ENCODE data around the gene PTPRE. TPM values are rescaled to one million over a fixed set of nuclear protein-coding genes. Genes with fewer than 3 reads are reported as not detected.

Gene PTPRE
- total and polyA plus RNA-seq, 2 donors from 2014 or later = 1.1 to 25.7 TPM

GRCh38 chr10:127882801-127883459 is 24.0 kb upstream of the PTPRE start:
- Histone ChIP-seq H3K36me3 (ENCODE audit: control insufficient read depth in 2 of 3, insufficient read depth in 3 of 3, low read length in 3 of 3) (peaks cover 0 to 6% (median 0%) of the 10 kb centered on the region in 3 donors), H3K4me3 (ENCODE audit: low read length in 3 of 3) (no peak overlapping the region), H3K27ac (ENCODE audit: low read depth in 2 of 2, low read length in 2 of 2) (no peak overlapping the region), H3K9ac (ENCODE audit: low read length in 3 of 3) (no peak overlapping the region), H3K9me3 (ENCODE audit: control insufficient read depth in 2 of 3, insufficient read depth in 1 of 3, low read length in 3 of 3) (no peaks in the 10 kb centered on the region), H3K4me1 (ENCODE audit: control insufficient read depth in 2 of 3, insufficient read depth in 2 of 3, low read depth in 1 of 3, low read length in 3 of 3) (peaks cover 0 to 13% (median 6%) of the 10 kb centered on the region in 3 donors), H3K27me3 (ENCODE audit: control insufficient read depth, insufficient read depth, low read length) (no peaks in the 10 kb centered on the region)
- intact Hi-C loops (cut with DNase I) = no loop called here
- no peak for DNase-seq
- no peak for FAIRE-seq
- TF ChIP-seq, protein P1, sequence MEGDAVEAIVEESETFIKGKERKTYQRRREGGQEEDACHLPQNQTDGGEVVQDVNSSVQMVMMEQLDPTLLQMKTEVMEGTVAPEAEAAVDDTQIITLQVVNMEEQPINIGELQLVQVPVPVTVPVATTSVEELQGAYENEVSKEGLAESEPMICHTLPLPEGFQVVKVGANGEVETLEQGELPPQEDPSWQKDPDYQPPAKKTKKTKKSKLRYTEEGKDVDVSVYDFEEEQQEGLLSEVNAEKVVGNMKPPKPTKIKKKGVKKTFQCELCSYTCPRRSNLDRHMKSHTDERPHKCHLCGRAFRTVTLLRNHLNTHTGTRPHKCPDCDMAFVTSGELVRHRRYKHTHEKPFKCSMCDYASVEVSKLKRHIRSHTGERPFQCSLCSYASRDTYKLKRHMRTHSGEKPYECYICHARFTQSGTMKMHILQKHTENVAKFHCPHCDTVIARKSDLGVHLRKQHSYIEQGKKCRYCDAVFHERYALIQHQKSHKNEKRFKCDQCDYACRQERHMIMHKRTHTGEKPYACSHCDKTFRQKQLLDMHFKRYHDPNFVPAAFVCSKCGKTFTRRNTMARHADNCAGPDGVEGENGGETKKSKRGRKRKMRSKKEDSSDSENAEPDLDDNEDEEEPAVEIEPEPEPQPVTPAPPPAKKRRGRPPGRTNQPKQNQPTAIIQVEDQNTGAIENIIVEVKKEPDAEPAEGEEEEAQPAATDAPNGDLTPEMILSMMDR (IDR thresholded peaks at IDR 0.05; ENCODE audit: borderline replicate concordance, extremely low read depth, insufficient read depth) = no peak

DNA sequence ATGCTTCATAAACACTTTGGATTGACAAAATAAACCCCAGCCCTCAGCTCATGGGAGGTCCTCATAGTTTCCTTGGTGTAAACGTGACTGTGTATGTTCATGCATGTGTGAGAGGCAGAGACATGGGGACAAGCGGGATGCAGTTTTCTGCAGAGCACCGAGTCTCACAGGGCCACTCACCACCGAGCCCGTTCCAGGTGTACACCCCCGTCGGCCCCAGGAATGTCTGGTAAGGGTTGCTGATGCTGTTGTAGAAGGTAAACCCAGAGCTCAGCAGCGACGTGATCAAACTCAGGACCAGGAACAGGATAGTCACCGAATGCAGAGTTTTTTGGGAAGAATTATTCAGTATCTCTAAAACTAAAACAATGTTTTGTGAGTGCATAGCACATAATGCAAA is 23.4 kb upstream of the PTPRE start:
- H3K9ac ChIP-seq (ENCODE audit: low read length in 3 of 3) = no peak overlapping the region
- FAIRE-seq = no peak

DNA sequence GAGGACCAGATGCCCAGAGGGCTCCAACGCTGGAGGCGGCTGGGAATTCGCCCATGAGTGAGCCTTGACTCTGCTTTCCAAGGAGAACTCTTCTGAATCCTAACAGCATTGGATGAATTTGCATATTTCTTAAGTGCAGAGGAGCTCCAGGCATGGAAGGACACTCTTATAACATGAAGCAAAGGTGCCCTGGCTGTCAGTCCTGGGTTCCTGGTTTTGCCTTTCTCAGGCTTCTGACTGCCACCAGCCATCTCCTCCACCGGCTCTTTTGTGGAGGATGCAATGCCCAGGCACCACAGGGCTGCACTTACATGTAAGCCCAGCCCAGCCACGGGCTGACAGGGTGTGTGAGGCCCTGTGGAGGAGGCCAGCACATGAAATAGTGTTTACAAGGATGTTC is 22.4 kb upstream of the PTPRE start:
- H3K4me1 ChIP-seq (ENCODE audit: control insufficient read depth in 2 of 3, insufficient read depth in 2 of 3, low read depth in 1 of 3, low read length in 3 of 3) = peaks cover 0 to 13% (median 7%) of the 10 kb centered on the region in 3 donors
- peaks cover 0 to 6% (median 0%) of the 10 kb centered on the region in 3 donors for H3K36me3 ChIP-seq (ENCODE audit: control insufficient read depth in 2 of 3, insufficient read depth in 3 of 3, low read length in 3 of 3)

More for the DNA sequence above, 23.4 kb upstream of the PTPRE start:
- no peak overlapping the region for H3K4me3 ChIP-seq (ENCODE audit: low read length in 3 of 3)
- intact Hi-C loops (cut with DNase I) = no loop called here
- H3K27me3 ChIP-seq (ENCODE audit: control insufficient read depth, insufficient read depth, low read length) = no peaks in the 10 kb centered on the region
- H3K36me3 ChIP-seq (ENCODE audit: control insufficient read depth in 2 of 3, insufficient read depth in 3 of 3, low read length in 3 of 3) = peaks cover 0 to 6% (median 0%) of the 10 kb centered on the region in 3 donors
- no peaks in the 10 kb centered on the region for H3K9me3 ChIP-seq (ENCODE audit: control insufficient read depth in 2 of 3, insufficient read depth in 1 of 3, low read length in 3 of 3)
- peaks cover 0 to 13% (median 7%) of the 10 kb centered on the region in 3 donors for H3K4me1 ChIP-seq (ENCODE audit: control insufficient read depth in 2 of 3, insufficient read depth in 2 of 3, low read depth in 1 of 3, low read length in 3 of 3)
- DNase-seq = no peak
- TF ChIP-seq, protein P1 (IDR thresholded peaks at IDR 0.05; ENCODE audit: borderline replicate concordance, extremely low read depth, insufficient read depth) = no peak
- H3K27ac ChIP-seq (ENCODE audit: low read depth in 2 of 2, low read length in 2 of 2) = no peak overlapping the region

More for the DNA sequence above, 22.4 kb upstream of the PTPRE start:
- H3K9ac ChIP-seq (ENCODE audit: low read length in 3 of 3) = no peak overlapping the region
- no peaks in the 10 kb centered on the region for H3K9me3 ChIP-seq (ENCODE audit: control insufficient read depth in 2 of 3, insufficient read depth in 1 of 3, low read length in 3 of 3)
- FAIRE-seq = no peak
- H3K27me3 ChIP-seq (ENCODE audit: control insufficient read depth, insufficient read depth, low read length) = no peaks in the 10 kb centered on the region
- DNase-seq = no peak
- TF ChIP-seq, protein P1 (IDR thresholded peaks at IDR 0.05; ENCODE audit: borderline replicate concordance, extremely low read depth, insufficient read depth) = no peak
- intact Hi-C loops (cut with DNase I) = no loop called here
- H3K4me3 ChIP-seq (ENCODE audit: low read length in 3 of 3) = no peak overlapping the region
- no peak overlapping the region for H3K27ac ChIP-seq (ENCODE audit: low read depth in 2 of 2, low read length in 2 of 2)
